GM21381 (cell line): ENCODE measurements around the gene MARCHF3.

ENCODE experiments used
- ATAC-seq: cut with Tn5 transposase; IDR thresholded peaks from one replicate; pipeline ENCODE4 v1.9.1; 2021; ENCODE audit warnings: mild to moderate bottlenecking, moderate library complexity; ENCODE audit not compliant: unreplicated experiment

The MARCHF3 gene

DNA sequence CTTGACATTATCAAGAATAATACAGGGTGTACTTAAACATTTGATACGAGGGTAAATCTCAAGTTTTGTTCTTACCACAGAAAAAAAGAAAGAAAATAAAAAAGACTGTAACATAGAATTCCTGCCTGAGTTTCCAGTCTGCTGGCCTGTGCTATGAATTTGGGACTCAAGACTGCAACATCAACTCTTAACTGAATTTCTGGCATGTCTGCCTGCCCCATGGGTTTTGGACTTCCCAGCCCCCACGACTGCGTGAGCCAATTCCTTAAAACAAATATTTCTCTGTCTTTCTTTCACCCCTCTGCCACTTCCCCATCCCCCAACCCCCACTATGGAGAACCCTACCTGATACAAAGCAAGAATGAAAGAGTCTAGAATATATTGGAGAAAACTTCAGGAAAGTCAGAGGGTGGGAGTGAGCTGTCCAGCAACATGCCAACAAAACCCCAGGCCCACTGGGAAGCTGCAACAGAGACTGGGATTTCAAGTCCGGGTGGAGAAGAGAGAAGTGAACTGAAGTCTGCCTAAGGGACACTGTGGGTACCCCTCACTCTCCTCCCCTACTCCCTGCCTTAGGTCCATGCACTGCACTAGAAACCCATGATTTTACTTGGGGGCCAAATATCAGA is 43.0 kb downstream of the MARCHF3 start:
- no peak for ATAC-seq

DNA sequence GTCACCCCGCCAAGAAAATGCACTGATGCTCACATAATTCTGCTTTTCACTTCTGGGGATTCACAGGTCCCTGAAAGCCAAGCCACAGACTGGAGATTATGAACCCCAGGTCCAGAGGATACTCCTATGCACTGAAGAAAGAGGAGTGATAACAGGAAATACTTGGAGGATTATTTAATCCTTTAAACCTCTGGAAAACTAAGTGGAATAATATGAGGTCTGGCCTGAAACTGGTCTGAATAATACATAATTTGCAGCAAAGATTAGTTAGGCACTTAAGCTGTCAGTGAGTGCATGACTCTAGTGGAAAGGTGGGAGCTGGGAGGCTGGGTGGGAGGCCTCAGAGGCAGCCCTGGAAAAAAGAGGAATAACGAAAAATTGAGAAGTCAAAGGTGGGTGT is 45.7 kb downstream of the MARCHF3 start:
- no peak for ATAC-seq

DNA sequence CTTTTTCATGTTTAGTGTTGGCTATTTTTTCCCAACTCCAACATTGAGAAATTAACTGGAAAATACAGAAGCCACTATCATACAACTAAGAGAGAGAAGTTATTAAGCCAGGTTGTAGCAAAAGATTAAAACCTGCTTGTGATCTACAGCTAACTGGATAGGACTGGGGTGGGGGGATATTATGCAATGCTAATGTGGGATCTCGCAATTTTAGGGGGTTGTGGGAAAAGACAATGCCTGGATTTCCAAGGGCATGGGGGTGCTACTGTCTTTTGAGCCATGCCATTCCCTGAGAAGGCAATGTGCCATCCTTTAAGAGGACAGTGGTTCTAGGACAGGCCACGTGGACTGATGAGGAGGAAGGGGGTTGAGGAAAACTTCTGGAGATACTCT is 46.5 kb downstream of the MARCHF3 start:
- no peak for ATAC-seq

DNA sequence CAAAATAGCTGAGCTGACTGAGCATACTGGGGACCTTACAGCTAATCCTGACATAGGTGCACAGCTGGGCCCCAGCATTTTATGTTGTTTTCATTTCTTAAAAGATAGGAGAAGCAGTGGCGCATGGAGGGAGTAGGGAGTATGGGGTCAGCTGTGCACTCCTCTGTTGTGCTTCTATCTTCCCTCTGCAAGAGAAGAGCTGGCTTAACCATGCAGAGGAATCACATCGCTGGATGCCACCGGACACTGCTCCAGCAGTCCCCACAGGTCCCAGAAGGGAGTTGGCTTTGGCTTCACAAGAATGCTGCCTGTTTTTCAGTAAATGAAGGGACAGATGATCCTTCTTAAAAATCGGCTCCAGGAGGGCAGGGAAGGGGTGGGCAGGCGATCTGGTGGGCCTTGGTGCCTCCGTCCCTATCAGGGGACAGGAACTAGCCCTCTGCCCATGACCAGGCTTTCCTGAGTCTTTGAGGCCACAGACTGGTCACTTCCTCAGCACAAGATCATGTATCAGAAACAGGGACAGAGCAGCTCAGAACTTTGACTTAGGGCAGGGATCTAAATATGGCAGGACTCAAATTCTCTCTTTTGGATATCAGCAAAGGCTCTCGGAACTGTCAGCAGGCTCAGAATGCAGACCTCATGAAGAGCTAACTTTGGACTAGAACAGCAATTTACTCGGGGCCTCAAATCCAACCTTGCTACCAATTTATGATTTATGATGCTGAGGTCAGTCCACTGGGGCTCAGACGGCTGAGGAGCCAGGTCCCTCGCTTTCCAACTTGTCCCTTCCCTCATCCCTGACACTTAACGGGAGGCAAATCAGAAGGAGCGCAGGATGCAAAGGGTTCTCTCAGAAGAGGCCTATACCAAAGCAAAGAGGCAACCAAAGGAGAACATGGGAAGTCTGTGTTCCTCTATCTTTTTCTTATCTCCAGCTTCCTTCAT is 47.2 kb downstream of the MARCHF3 start:
- ATAC-seq = no peak

DNA sequence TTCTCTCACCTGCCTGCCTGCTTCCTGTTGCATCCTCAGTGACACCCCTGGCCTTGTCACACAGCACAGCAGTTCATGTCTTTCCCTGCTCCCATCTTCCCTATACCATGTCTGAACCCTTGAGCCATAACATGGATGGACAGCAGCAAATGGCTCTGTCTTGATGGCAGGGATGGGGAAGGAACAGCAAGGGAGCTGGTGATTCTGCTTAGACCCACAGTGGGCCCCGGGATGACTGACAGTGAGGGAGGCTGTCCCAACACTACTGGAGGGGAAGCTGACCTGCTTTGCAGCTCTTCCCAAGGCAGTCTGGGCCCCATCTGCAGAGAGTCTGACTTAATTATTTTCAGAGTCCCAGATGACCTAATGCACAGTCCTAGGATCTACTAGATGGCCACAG is 48.2 kb downstream of the MARCHF3 start:
- no peak for ATAC-seq

DNA sequence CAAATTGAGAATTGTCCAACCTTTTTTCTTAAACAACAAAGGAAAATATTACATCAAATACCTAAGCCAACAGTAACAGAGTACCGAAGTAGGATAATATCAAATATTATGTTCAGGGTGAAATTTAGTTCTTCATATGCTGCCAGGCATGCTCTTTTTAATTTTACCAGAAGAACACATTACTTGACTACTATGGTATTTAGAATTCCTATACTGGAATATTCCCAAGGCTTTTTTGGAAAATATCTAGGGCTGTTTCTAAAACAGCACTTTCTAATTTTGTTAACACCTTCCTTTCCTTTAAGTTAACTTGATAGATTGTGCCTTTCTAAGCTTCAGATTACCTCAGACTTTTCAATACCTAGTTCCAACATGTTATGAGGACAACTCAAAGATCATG is 48.7 kb downstream of the MARCHF3 start:
- ATAC-seq = no peak

DNA sequence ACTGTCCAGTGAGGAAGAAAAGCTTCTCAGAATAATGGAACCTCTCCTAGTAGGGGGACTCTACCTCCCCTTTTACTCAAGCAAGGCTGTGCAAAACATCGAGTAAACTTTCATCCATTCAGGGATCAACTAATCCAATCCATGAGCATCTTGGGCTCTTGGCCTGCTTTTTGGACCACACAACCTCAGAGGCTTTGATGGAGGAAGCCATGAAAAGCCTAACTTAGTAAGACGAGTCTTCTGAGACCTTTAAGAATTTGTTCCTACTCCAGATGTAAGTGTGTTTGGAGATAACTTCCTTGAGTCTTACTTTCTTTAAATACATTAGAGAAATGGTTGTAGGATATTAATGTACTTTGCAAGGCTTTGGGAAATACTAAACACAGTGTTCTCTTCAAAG is 49.1 kb downstream of the MARCHF3 start:
- ATAC-seq = no peak

DNA sequence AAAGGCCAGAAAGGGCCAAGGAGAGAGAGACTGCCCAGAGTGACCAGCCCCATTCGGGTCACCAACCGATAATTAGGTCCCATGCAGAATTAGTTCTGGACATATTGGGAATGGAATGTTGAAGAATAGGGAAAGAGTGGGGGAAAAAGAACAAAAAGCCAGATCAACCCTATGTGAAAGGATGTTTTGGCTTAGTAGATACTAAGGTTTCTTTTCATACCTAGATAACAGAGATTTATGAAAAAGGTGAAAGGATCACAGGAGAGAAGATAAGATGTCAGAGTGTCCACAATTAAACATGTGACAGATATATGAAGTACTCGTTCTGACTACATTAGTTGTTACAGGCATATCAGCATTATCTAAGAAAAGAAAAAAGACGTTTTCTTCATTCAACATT is 52.1 kb downstream of the MARCHF3 start:
- ATAC-seq = no peak

DNA sequence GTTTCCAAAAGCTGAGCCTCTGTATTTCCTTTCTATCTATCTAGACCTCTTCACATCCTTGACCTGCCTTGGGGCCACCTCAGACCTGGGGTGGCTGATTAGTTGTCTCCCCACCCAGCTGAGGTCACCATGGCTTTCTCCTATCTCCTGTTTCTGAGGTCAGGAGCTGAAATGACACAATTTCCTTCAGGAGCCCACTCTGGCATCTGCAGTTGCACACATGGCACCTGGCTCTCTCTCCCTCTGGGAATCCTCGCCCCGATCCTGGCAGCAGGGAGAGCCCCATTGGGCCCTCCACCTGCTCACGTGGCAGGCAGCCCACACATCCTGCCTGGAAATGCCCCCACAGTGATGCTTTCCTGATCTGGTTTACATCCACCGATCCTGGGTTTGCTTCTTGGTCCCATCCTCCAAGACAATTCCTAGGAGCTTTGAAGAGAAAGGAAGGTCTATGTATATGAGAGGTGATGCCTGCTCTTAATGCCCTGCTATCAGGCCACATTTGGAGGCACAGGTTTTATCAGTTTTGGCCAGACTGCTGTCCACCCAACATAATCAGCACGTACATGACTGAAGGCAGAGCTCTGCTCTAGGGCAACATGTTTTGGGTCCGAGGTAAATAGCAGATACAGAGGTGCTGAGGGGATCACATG is 53.7 kb downstream of the MARCHF3 start:
- ATAC-seq = no peak

DNA sequence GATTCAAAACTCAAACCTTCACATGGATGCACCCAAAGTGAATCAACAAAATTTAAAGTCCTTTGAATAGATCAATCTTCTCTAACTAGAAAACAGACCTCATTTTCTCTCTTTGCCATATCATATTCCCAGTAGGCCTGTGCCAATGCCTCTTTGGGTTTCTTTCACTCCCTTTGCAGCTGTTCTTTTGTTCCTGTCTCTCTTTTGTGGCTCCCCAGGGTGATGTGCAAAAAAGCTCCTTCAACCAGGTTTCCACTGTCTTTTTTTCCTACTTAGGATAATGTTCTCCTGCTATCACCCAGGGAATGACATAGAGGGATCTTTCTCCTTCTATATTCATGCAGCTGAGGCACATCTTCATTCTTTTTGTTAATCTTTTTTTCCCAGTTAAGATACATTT is 54.6 kb downstream of the MARCHF3 start:
- ATAC-seq = no peak

DNA sequence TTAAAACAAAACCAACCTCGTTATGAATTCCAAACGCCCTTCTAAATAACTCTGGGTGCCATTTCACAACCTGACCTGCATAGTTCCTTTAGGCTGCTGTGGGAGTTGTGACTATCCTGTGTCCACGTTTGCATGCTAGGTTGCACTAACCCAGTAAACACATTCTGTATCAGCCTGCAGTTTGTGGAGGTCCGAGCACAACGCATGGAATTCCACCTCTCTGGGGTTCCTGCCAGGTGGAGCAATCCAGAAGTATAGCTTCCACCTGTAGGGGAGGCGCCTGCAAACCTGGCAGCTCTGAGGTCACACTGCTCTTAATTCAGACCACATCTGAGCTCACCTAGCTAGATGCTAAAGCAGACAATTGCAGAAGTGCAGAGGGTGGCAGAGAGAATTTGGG is 57.2 kb downstream of the MARCHF3 start:
- no peak for ATAC-seq

DNA sequence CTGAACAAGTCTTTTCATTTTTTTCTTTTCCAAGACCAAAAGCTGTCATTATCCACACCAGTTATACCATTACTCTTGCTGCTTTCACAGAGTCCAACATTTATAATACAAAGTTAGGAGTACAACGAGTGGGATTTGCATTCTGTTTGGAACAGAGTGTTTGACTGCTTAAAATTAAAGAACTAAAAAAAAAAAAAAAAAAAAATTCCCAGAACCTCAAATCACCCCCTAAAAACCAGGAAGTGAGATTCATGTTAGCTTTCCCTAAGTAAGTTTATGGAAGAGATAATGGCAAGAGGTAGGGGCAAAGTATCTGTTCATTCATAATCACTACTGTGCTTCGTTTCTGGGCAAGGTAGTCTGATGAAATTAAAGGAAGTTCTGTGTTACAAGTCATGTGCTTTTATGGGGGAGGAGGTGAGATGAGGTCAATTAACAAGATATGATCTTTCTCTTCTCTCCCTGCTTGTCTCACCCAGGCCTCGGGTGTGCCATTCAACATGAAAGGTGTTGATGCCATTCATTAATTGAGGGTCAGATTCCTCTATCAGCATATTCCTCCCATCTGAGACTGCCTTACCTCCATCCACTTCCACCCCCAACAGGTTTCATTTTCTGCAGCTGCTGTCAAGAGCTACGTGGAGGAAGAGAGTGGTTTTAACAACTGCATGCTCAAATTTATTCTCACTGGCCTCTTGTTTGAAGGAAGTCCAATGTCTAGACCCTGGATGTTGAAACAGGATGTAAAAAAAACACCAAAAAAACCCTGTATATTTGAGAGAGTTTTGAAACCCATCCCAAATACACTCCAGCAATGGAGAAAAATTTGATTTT is 58.1 kb downstream of the MARCHF3 start:
- ATAC-seq = peak; percentile 78

DNA sequence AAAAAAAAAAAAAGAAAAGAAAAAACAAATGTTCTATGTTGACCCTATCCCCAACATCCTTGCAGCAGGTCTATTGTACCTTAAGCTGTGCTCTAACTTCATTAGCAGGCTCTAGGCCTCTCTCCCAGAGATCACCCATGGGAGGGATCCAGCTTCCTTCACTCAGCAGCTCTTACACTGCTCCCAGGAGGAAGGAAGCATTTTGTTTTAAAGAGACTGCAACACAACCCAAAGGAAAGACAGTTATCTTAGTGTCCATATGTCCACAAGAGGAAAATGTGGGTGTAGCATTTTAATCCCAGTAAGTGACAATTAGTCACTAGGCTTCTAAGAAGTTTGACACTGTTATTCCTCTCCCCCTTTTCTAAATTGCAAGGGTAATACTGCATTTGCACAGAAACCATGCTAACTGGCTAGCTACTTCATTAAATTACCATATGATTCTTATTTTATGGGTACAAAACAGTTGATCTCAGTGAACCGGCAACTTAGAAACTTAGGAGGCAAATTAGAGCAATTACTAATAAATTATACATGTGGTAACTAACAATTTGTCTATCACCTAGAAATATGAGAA is 58.8 kb downstream of the MARCHF3 start:
- ATAC-seq = no peak

DNA sequence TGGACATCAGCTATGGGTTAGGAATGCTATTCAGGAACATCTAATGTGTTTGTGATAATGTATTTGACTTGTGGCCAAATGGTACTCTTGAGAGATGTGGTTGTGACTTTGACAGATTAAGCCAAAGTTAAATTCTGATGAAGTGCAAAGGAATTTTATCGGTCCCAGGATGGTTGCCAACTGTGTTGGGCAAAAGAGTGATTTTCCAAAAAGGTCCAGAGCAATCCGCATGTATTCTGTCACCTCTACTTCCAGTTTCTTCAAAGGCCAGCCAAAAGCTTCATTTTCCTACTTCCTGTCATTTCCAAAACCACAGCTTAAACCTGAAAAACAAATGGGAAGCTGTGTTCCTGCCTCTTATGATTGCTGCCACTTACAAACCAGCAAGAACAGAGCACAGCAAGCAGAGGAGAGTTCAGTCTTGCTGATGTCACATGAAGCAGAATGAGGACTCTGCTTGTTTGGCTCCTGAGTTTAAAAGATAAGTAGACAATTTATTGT is 59.8 kb downstream of the MARCHF3 start:
- no peak for ATAC-seq

DNA sequence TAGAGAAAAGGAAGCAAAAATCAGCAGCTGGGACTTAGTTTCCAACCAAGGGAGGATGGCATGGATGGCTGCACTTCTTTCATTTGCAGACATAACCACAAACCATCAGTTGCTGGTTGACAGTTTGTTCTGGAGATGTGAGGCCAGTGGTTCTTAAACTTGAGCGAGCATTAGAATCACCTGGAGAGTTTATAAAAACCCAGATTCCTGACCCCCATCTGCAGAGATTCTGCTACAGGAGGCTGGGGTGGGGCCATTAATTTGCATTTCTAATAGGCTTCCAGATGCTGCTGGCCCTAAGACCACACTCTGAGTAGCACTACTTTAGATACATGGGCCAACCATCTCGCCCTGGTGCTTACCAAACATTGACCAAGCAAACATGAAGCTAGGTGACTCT is 60.8 kb downstream of the MARCHF3 start:
- no peak for ATAC-seq

DNA sequence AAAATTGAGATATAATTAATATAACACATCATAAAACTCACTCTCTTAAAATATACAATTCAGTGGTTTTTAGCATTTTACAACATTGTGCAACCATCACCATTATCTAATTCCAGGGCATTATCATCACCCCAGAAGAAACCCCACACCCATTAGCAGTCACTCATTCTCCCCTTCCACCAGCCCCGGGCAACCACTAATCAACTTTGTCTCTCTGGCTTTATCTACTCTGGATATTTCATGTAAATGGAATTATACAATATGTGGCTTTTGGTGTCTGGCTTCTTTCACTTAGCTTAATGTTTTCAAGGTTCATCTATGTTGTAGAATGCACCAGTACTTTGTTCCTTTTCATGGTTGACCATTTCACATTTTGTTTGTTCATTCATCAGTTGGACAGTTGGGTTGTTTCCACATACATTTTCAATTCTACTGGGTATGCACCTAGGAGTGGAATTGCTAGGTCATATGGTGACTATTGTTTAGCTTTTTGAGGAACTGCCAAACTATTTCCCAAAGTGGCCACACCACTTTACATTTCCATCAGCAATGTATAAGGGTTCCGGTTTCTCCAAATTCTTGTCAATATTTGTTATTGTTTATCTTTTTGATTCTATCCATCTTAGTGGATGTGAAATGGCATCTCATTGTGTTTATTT is 62.4 kb downstream of the MARCHF3 start:
- no peak for ATAC-seq

DNA sequence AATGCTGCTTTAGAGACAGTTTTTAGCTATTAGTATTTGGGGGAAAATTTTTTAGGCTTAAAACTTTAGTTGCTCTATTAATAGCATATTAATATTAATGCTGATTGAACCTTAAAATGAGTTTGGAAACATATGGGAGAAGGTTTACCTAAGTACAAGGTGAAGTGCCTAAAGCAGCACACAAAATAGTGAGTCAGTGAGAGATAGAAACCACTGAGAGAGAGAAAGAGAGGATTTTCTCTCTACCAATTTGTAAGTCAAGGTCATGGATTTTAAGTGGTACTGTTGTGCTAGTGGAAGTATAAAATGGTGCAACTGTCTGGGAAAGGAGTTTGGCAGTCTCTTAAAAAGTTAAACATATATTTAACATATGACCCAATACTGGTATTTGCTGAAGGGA is 64.9 kb downstream of the MARCHF3 start:
- ATAC-seq = no peak

DNA sequence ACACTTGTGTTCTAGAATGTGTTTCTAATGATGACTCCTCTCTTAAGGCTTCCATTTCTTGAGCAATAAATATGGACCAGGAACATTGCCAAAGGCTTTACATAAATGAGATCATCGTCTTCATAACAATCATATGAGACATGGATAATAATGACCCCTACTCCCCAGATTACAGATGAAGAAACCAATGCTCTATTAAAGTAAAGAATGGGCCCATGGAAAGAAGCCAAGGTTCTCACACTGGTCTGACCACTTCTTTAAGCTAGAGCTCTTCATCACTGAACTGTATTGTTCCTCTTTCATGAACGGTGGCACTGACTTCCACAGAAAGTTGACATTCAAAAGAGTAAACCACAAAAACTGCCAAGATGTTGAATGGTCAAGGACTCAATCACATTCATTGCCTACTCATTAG is 65.3 kb downstream of the MARCHF3 start:
- peak; percentile 53 for ATAC-seq

DNA sequence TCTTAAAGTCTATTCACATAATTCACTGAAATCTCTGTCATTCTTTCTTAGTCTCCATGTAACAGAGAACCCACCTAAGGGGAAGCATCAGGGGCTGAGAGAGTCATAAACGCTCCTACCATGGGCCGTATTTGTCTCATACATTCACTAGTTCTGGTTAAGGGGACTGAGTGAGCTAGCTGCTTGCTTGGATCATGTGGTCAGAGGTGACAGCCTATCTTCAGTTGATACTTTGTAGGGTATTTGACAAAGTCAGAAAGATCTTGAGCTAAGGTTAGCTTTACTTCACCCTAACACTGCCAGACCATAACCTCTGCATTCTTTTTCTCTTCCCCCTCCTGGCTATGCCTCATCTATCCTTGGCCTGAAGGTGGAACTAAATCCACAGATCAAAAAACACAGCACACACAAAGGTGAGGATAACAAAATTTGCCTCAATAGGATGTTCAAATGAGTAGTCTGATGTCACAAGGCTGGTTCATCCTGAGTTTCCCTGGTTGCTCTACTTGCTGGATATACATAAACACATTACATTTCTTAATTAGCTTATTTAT is 66.5 kb downstream of the MARCHF3 start:
- ATAC-seq = no peak

DNA sequence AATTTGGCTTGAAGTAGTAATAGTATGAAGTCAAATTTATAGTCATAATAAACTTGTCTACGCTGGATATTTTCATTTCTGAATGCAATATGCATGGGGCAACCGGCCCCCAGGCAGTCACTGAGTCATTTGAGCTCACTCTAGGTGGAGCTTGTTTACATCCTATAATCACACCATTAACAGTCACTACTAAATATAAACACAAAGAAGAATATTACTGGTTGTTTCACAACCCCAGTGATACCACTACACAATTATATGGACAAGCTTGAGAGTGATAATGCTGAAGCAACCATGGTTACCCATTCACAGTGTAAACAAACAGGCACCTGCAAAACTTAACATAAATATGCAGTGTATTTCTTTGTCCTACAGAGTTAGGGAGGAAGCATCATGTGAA is 68.7 kb downstream of the MARCHF3 start:
- ATAC-seq = no peak
